HL-60 (cell line): Measurements from ENCODE around the gene SMYD1.

Experiments used
- GABPA ChIP-seq: IDR thresholded peaks from 2 replicates; pipeline ENCODE4 v1.6.1; 2012; ENCODE audit warnings: low read depth
- POLR2AphosphoS5 ChIP-seq: IDR thresholded peaks from 2 replicates; pipeline ENCODE4 v1.6.1; 2012; ENCODE audit warnings: low read depth
- SPI1 ChIP-seq: IDR thresholded peaks from 2 replicates; pipeline ENCODE4 v1.6.1; 2012; ENCODE audit warnings: low read depth, mild to moderate bottlenecking, borderline replicate concordance
- TF ChIP-seq, protein P1 (sequence below): IDR thresholded peaks from one replicate; pipeline ENCODE4 v1.5.1; 2011; ENCODE audit warnings: low read length, control low read depth, inconsistent platforms; ENCODE audit not compliant: insufficient read depth
- TF ChIP-seq, protein P2 (sequence below): IDR thresholded peaks from 2 replicates; pipeline ENCODE4 v1.6.1; 2012; ENCODE audit warnings: low read depth; ENCODE audit not compliant: insufficient replicate concordance

DNA sequence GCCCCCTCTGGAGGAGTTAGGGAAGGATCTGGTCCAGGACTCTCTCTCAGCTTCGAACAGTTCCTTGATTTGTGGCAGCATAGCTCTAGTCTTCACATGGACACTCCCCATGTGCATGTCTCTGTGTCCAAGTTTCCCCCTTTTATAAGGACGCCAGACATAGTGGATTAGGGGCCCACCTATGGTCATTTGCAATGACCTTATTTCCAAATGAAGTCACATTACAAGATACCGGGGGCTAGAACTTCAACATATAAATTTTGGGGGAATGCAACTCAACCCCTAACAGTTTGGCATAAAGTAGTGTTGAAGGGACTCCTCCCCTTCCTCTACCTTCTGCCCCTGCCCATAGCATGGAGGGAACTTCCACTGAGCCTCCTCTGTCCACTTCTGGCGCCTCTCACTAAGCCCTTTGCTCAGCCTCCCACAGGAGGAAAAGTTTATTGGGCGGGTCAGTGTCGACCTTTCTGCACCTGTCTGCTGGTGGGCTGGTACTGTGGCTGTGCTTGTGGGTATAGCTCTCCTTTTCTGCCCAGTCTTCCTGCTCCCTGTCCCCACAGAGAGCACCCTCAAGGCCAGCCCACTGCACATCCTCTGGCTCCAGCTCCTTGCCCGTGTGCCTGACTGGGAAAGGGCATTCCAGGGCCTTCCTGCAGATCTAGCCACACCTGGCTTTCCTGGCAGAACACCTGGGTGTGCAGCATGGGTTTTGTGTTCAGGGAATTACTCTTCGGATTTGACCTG is 54.7 kb downstream of the SMYD1 start:
- TF ChIP-seq, protein P1, sequence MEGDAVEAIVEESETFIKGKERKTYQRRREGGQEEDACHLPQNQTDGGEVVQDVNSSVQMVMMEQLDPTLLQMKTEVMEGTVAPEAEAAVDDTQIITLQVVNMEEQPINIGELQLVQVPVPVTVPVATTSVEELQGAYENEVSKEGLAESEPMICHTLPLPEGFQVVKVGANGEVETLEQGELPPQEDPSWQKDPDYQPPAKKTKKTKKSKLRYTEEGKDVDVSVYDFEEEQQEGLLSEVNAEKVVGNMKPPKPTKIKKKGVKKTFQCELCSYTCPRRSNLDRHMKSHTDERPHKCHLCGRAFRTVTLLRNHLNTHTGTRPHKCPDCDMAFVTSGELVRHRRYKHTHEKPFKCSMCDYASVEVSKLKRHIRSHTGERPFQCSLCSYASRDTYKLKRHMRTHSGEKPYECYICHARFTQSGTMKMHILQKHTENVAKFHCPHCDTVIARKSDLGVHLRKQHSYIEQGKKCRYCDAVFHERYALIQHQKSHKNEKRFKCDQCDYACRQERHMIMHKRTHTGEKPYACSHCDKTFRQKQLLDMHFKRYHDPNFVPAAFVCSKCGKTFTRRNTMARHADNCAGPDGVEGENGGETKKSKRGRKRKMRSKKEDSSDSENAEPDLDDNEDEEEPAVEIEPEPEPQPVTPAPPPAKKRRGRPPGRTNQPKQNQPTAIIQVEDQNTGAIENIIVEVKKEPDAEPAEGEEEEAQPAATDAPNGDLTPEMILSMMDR = no peak
- TF ChIP-seq SPI1 = no peak
- no peak for TF ChIP-seq POLR2AphosphoS5
- no peak for TF ChIP-seq GABPA
- TF ChIP-seq, protein P2, sequence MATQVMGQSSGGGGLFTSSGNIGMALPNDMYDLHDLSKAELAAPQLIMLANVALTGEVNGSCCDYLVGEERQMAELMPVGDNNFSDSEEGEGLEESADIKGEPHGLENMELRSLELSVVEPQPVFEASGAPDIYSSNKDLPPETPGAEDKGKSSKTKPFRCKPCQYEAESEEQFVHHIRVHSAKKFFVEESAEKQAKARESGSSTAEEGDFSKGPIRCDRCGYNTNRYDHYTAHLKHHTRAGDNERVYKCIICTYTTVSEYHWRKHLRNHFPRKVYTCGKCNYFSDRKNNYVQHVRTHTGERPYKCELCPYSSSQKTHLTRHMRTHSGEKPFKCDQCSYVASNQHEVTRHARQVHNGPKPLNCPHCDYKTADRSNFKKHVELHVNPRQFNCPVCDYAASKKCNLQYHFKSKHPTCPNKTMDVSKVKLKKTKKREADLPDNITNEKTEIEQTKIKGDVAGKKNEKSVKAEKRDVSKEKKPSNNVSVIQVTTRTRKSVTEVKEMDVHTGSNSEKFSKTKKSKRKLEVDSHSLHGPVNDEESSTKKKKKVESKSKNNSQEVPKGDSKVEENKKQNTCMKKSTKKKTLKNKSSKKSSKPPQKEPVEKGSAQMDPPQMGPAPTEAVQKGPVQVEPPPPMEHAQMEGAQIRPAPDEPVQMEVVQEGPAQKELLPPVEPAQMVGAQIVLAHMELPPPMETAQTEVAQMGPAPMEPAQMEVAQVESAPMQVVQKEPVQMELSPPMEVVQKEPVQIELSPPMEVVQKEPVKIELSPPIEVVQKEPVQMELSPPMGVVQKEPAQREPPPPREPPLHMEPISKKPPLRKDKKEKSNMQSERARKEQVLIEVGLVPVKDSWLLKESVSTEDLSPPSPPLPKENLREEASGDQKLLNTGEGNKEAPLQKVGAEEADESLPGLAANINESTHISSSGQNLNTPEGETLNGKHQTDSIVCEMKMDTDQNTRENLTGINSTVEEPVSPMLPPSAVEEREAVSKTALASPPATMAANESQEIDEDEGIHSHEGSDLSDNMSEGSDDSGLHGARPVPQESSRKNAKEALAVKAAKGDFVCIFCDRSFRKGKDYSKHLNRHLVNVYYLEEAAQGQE = no peak
